ENCODE results near the gene SUGCT.
A peak's percentile ranks its signal among the peaks of the same experiment; 100 is the strongest.

Gene SUGCT

DNA sequence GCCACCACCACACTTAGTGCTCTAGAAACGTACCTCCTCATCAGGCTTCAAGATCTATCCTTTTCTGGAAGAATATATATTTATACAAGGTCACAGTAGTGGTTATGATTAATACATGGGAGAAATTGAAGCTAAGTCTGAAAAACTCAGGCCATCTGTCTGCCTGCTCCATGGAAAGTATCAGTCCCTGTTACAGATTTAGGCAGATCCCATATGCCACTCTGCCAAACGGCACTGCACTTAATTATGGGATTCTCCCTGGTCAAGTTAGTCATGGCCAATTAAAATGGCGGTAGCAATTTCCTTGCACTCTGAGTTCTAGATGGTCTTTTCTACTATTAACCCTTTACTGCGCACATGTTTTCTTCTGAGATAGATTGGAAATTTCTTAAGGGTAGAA lies 740.0 kb downstream of the SUGCT start:
- DNase-seq (ENCODE audit: low spot score): no peak

- DNase-seq (ENCODE audit: low spot score): no peak
Observed at GRCh38 chr7:40876601-40877000, 741.8 kb downstream of the SUGCT start.

GRCh38 chr7:40879941-40880543 lies 745.2 kb downstream of the SUGCT start:
- no peak for DNase-seq (ENCODE audit: low spot score)

DNA sequence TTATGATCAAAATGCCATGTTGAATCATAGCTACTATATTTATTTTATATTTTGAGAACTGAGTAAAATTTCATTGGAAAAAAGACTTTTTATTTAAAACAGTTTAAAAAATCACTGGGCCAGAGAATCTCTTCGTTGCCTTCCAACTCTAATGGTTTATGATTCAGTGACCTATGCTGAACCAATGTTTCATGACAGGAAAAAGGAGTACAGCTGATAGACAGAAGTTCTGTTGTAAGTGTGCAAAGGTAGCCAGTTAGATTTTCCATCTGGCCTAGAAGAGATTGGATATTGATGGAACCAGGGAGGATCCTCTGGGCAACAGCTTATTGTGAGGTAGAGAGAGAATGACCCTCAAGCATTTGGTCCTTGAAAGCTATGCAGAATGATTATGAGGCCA lies 745.8 kb downstream of the SUGCT start:
- DNase-seq (ENCODE audit: low spot score): no peak

DNA sequence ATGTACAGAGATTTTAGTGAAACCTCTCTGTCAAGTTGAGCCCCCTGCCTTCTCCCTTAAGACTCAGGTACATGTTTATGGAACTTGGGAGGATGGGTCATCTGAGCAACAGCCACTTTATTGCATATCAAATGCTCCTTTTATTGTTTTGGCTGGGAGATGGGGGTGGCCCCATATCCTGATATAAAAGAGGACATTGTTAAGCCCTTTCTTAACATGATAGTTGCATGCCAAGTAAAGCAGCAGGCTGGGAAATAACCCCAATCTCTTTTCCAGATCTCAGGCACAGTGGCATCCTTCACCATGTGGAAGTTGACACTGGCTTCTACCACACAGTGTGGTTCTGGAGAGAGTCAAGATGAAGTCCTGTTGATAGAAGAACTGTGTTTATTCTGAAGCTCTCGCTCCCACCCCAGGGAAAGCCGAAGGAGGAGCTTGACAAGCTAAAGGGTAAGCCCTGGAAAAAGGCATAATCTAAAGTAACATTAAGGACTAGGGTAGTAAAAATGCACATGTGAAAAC lies 746.7 kb downstream of the SUGCT start:
- DNase-seq (ENCODE audit: low spot score): no peak

GRCh38 chr7:40882071-40882658 lies 747.4 kb downstream of the SUGCT start:
- DNase-seq (ENCODE audit: low spot score): no peak

GRCh38 chr7:40883826-40884225 lies 749.0 kb downstream of the SUGCT start:
- no peak for DNase-seq (ENCODE audit: low spot score)

DNA sequence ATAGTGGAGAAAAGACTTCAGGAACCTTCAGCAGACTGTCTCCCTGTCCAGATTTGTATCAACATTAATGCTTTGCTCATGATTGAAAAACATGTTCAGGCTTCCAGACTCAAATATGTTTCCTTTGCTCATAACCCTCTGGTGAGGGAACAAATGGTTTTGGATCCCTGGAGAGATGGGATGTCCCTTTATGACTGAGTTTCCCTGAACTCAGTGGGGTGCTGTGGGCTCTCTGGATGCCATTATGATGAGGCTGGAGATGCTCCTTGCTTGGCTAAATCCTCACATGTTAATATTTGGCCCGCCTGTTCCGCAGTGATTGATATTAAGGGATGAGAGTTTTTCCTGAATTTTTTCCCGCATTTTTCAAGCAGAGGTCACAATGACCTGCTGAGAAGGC lies 749.4 kb downstream of the SUGCT start:
- DNase-seq (ENCODE audit: low spot score): no peak

GRCh38 chr7:40885503-40885902 lies 750.7 kb downstream of the SUGCT start:
- DNase-seq (ENCODE audit: low spot score): peak; percentile 26

- DNase-seq (ENCODE audit: low spot score): no peak
Observed at GRCh38 chr7:40887099-40887498, 752.3 kb downstream of the SUGCT start.

GRCh38 chr7:40888499-40888898 lies 753.7 kb downstream of the SUGCT start:
- DNase-seq (ENCODE audit: low spot score): no peak

DNA sequence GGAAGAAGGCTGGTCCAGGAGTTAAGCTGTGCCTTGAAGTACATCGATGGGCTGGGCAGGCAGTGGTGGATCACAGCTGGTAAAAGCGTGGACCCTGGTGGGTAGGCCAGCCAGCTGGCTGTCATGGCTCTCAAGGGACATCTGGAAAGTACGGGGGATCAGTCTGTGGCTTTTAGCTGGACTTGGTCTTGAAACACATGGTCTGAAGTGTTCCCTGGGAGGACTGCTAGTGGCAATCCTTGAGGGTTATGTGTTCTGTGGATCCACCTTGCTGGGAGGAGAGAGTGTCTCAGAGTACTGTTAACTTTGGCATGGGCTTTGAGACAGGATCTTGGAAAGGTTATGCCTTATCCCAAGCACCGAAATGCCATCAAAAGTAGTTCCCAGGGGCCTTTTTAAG lies 754.3 kb downstream of the SUGCT start:
- DNase-seq (ENCODE audit: low spot score): no peak

GRCh38 chr7:40889539-40889938 lies 754.7 kb downstream of the SUGCT start:
- DNase-seq (ENCODE audit: low spot score): no peak

DNA sequence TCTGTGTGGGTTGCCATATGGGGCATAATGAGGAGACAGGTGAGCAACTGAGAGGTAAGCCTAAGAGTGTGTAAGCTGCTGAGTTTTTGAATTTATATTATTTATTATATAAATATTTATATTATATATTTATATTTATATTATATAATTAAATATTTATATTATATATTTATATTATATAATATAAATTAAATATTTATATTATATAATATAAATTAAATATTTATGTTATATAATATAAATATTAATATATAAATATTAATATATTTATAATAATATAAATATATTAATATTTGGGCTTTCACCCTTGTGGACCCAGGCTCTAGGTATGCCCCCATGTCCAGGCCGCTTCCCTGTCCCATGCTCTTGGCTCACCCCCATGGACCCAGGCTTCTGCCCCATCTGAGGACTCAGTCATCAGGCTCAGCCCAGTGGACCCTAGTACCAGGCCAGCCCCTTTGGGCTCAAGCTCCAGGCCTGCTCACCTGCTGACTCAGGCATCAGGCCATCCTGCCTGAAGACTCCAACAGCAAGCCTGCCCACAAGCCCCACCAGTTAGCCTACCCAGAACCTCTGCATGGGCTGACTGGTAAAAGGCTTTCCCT lies 755.4 kb downstream of the SUGCT start:
- no peak for DNase-seq (ENCODE audit: low spot score)

DNA sequence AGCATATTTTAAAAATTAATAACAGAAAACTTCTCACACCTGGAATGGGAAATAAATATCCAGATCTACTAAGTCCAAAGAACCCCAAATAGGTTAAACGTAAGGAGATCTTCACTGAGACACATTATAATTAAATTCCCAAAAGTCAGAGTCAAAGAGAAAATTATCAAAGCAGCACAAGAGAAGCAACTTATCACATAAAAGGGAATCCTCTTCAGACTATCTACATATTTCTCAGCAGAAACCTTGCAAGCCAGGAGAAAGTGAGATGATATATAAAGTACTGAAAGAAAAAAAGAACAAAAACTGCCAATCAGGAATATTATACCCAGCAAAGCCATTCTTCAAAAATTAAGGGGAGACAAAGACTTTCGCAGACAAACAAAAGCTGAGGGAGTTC lies 756.4 kb downstream of the SUGCT start:
- DNase-seq (ENCODE audit: low spot score): no peak

DNA sequence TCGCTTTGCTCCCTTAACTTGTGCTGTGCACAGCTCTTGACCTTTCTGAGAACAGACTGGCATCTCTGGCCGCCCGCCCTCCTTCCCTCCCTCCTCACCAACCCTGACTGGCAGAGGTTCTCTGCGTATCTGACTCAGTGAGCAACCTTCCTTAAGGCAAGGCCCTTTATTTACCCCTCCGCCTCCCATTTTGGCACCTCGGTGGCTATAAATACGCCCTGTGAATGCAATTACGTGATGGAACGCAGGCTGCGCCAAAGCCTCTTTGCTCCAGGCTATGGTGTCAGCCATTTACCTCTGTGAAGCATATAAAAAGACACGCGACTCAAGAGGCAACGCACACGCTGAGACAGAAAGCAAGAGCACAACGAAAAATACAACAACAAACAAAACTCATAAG lies 764.3 kb downstream of the SUGCT start:
- no peak for DNase-seq (ENCODE audit: low spot score)

GRCh38 chr7:40899636-40900507 lies 765.1 kb downstream of the SUGCT start:
- no peak for DNase-seq (ENCODE audit: low spot score)

DNA sequence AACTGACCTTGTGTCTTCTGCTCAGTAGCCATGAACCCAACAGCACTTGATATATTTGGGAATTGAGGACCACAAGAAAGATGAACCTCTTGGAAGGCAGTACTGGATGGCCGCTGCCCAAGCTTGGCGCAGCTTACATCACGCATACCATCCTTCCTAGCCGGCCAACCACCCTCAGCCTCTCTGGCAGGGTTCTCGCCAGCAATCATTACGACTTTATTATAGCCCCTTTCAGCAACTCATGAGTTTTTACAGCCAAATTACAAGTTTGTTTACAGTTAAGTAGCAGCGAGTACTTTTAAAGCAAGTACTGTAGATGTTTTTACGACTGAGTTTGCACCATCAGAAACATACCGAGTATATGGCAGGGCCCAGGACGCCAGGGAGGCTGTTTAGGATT lies 769.1 kb downstream of the SUGCT start:
- no peak for DNase-seq (ENCODE audit: low spot score)

- DNase-seq (ENCODE audit: low spot score): no peak
Observed at GRCh38 chr7:40907286-40907685, 772.5 kb downstream of the SUGCT start.

- DNase-seq (ENCODE audit: low spot score): no peak
Observed at GRCh38 chr7:40909346-40909980, 774.7 kb downstream of the SUGCT start.

Measured in SW480 (cell line).